Stomach (tissue), 9 donors: ENCODE results near the gene ALDH1A2. TPM values are rescaled to one million over a fixed set of nuclear protein-coding genes. Genes with fewer than 3 reads are reported as not detected.

Experiments used
- DNase-seq, 2 donors: peaks; one replicate each; pipeline versions ENCODE4 v3.0.0 to v3.0.0-alpha.2; 2013 to 2019
- H3K27ac ChIP-seq, 5 donors: fragments of 200-600 bp in 4 of 5; sonication (generic) in 4 of 5; one replicate each; pipeline ENCODE4 v1.5.1; 2013 to 2019; ENCODE audit warnings: mild to moderate bottlenecking in 1 of 5, moderate library complexity in 1 of 5
- H3K27me3 ChIP-seq, 3 donors: fragments of 200-600 bp; sonication (generic); one replicate each; pipeline ENCODE4 v1.5.1; 2017 to 2019; ENCODE audit warnings: mixed run types in 1 of 3
- H3K36me3 ChIP-seq, 4 donors: fragments of 200-600 bp; sonication (generic); 1 replicate in 3 of 4; 2 replicates in 1 of 4; pipeline ENCODE4 v1.5.1; 2016 to 2019
- H3K4me1 ChIP-seq, 4 donors: fragments of 200-600 bp; sonication (generic); one replicate each; pipeline ENCODE4 v1.5.1; 2016 to 2019
- H3K4me3 ChIP-seq, 4 donors: fragments of 200-600 bp; sonication (generic) in 3 of 4; one replicate each; pipeline ENCODE4 v1.5.1; 2016 to 2019; ENCODE audit warnings: mild to moderate bottlenecking in 1 of 4
- H3K9me3 ChIP-seq, 4 donors: fragments of 200-600 bp; sonication (generic); one replicate each; pipeline ENCODE4 v1.5.1; 2016 to 2019
- CTCF ChIP-seq, 7 experiments: fragments of 450-650 bp in 4 of 7; fragments of 200-600 bp in 3 of 7; sonication (generic) in 3 of 7; IDR thresholded peaks; one replicate each; pipeline ENCODE4 v1.5.1; 2016 to 2019; ENCODE audit warnings: antibody characterized with exemption in 7 of 7, control low read depth in 2 of 7, mild to moderate bottlenecking in 1 of 7
- EP300 ChIP-seq: sonication (generic); formaldehyde crosslinking; IDR thresholded peaks from one replicate; pipeline ENCODE4 v1.6.1; 2017; ENCODE audit warnings: antibody characterized with exemption
- POLR2A ChIP-seq, 4 donors: fragments of 450-650 bp; IDR thresholded peaks; one replicate each; pipeline ENCODE4 v1.6.1; 2016; ENCODE audit warnings: antibody characterized with exemption in 4 of 4, control low read depth in 2 of 4, mild to moderate bottlenecking in 1 of 4, moderate library complexity in 1 of 4
- POLR2AphosphoS5 ChIP-seq, 3 donors: sonication (generic); formaldehyde crosslinking; IDR thresholded peaks; one replicate each; pipeline ENCODE4 v1.6.1; 2016; ENCODE audit warnings: antibody characterized with exemption in 3 of 3
- WGBS, 5 donors: extraction: QIAGEN DNeasy Blood & Tissue Kit in 3 of 5; methylation state at CpG; one replicate each; pipeline versions ENCODE4 v1.1.5 to v1.1.7; 2013 to 2018; 5-methylcytosine and 5-hydroxymethylcytosine counted together
- intact Hi-C: fragments of 100-400 bp; cut with DNase I; formaldehyde crosslinking; loops from one replicate; pipeline ENCODE4 v1.15.1; 2023; ENCODE audit warnings: low total_unique reads
- polyA plus RNA-seq, 3 donors: library from polyadenylated mRNA; stranded (reverse); fragments of 200-250 nt; gene quantifications; one replicate each; pipeline ENCODE4 v1.2.3, GENCODE V29; 2013
- total RNA-seq, 5 donors: library from RNA; depleted of rRNA; stranded (reverse); fragments of >200 nt; gene quantifications; one replicate each; pipeline versions ENCODE4 v1.1.0 to v1.2.3, GENCODE V29; 2014 to 2016
- donor health status: healthy with polysubstance abuse.
- donor health status: Bipolar disorder and iron deficiency.
- donor health status: healthy.

ALDH1A2 gene
- total and polyA plus RNA-seq, 8 donors: 0.15 to 4.4 (median 1.1) TPM; not detected in 2

GRCh38 chr15:58111718-58112104 is 46.2 kb upstream of the ALDH1A2 start:
- intact Hi-C loops: no loop called here
- 88 to 92% (median 89%) methylated on average over 5 of the region's 5 CpGs for WGBS, 5 donors
- Histone ChIP-seq H3K9me3 (no peaks in the 10 kb centered on the region), H3K27me3 (no peaks in the 10 kb centered on the region), H3K4me1 (no peaks in the 10 kb centered on the region), H3K27ac (no peak overlapping the region), H3K4me3 (no peak overlapping the region), H3K36me3 (no peaks in the 10 kb centered on the region)
- TF ChIP-seq EP300 (no peak), POLR2A (IDR thresholded peaks at IDR 0.05) (no peak), CTCF (IDR thresholded peaks at IDR 0.05) (no peak), POLR2AphosphoS5 (IDR thresholded peaks at IDR 0.05) (no peak)
- DNase-seq: no peak

GRCh38 chr15:58110999-58111717 is 45.6 kb upstream of the ALDH1A2 start:
- H3K36me3 ChIP-seq: no peaks in the 10 kb centered on the region
- intact Hi-C loops: no loop called here
- TF ChIP-seq POLR2AphosphoS5 (IDR thresholded peaks at IDR 0.05): peak in 1 of 3 donors; percentile 22
- TF ChIP-seq EP300: no peak
- no peaks in the 10 kb centered on the region for H3K27me3 ChIP-seq
- no peaks in the 10 kb centered on the region for H3K4me1 ChIP-seq
- no peak overlapping the region for H3K4me3 ChIP-seq
- WGBS, 5 donors: 41 to 48% (median 43%) methylated on average over 6 of the region's 6 CpGs
- no peak overlapping the region for H3K27ac ChIP-seq
- peak in 1 of 2 donors; percentile 26 for DNase-seq
- H3K9me3 ChIP-seq: no peaks in the 10 kb centered on the region

- intact Hi-C loops: no loop called here
- H3K36me3 ChIP-seq: no peaks in the 10 kb centered on the region
- 85 to 92% (median 92%) methylated on average over 3 of the region's 3 CpGs for WGBS, 5 donors
Measured at GRCh38 chr15:58109419-58109818, 43.9 kb upstream of the ALDH1A2 start.

GRCh38 chr15:58108117-58108516 is 42.6 kb upstream of the ALDH1A2 start:
- Histone ChIP-seq H3K9me3 (no peaks in the 10 kb centered on the region), H3K27me3 (no peaks in the 10 kb centered on the region), H3K4me1 (no peaks in the 10 kb centered on the region), H3K27ac (no peak overlapping the region), H3K36me3 (no peaks in the 10 kb centered on the region), H3K4me3 (no peak overlapping the region)
- 53 to 84% (median 68%) methylated on average over 2 of the region's 2 CpGs for WGBS, 5 donors
- TF ChIP-seq POLR2A (IDR thresholded peaks at IDR 0.05) (no peak), EP300 (no peak), CTCF (IDR thresholded peaks at IDR 0.05) (no peak), POLR2AphosphoS5 (IDR thresholded peaks at IDR 0.05) (no peak)
- DNase-seq: no peak
- intact Hi-C loops: no loop called here

More at GRCh38 chr15:58109419-58109818, 43.9 kb upstream of the ALDH1A2 start:
- H3K4me1 ChIP-seq: no peaks in the 10 kb centered on the region
- H3K27ac ChIP-seq: no peak overlapping the region
- H3K4me3 ChIP-seq: no peak overlapping the region
- DNase-seq: no peak
- H3K27me3 ChIP-seq: no peaks in the 10 kb centered on the region
- TF ChIP-seq POLR2A (IDR thresholded peaks at IDR 0.05) (no peak), CTCF (IDR thresholded peaks at IDR 0.05) (no peak), EP300 (no peak), POLR2AphosphoS5 (IDR thresholded peaks at IDR 0.05) (no peak)
- H3K9me3 ChIP-seq: no peaks in the 10 kb centered on the region

GRCh38 chr15:58103482-58103881 is 38.0 kb upstream of the ALDH1A2 start:
- no peaks in the 10 kb centered on the region for H3K36me3 ChIP-seq
- DNase-seq: no peak
- no peaks in the 10 kb centered on the region for H3K9me3 ChIP-seq
- no peak overlapping the region for H3K4me3 ChIP-seq
- H3K27ac ChIP-seq: no peak overlapping the region
- intact Hi-C loops: no loop called here
- H3K27me3 ChIP-seq: no peaks in the 10 kb centered on the region
- TF ChIP-seq POLR2AphosphoS5 (IDR thresholded peaks at IDR 0.05) (no peak), POLR2A (IDR thresholded peaks at IDR 0.05) (no peak), CTCF (IDR thresholded peaks at IDR 0.05) (no peak), EP300 (no peak)
- H3K4me1 ChIP-seq: no peaks in the 10 kb centered on the region
